Left kidney (tissue), 2 donors: ENCODE results near the gene BCAS4. TPM values are rescaled to one million over a fixed set of nuclear protein-coding genes. Genes with fewer than 3 reads are reported as not detected.

Experiments used
- DNase-seq: peaks from one replicate; pipeline ENCODE4 v3.0.0-alpha.2; 2013
- polyA plus RNA-seq: library from polyadenylated mRNA; unstranded; fragments of 120-200 nt; gene quantifications from one replicate; pipeline ENCODE4 v1.2.1, GENCODE V29; 2013; ENCODE audit not compliant: insufficient read length

BCAS4 gene
- polyA plus RNA-seq, 1 donor = 5.1 TPM

DNA sequence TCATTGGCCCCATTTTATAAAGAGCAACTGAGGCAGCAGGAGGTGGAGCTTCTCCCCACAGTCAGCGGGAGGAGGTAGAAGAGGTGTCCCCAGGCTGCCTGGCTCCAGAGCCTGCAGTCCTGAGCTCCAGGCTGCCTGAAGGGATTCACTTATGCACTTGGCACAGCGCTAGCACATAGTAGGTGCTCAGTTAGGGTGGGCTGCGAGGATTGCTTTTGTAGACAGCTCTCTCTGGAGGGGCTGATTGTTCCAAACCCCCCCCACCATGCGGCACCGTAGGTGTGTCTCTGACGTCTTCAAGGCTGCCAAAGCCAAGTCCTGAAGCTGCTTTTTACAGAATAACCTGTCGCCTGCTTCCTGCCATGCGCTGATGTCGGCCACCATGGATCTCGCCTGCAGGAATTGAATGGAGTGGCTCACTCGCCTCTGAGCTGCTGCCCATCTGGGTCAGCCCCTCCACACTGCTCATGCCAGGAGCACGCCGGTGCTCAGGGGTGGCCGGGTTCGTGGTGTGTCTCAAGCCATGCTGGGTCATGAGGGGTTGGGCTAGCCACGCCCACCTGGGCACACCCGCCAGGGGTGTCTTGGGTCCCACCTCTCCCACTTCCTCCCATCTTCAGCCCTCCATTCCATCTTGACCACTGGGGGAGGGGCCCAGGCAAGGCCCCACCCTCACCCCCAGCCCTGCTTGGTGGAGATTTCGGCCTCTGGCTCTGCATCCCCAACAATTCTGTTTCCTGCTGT lies 59.8 kb downstream of the BCAS4 start:
- no peak for DNase-seq

DNA sequence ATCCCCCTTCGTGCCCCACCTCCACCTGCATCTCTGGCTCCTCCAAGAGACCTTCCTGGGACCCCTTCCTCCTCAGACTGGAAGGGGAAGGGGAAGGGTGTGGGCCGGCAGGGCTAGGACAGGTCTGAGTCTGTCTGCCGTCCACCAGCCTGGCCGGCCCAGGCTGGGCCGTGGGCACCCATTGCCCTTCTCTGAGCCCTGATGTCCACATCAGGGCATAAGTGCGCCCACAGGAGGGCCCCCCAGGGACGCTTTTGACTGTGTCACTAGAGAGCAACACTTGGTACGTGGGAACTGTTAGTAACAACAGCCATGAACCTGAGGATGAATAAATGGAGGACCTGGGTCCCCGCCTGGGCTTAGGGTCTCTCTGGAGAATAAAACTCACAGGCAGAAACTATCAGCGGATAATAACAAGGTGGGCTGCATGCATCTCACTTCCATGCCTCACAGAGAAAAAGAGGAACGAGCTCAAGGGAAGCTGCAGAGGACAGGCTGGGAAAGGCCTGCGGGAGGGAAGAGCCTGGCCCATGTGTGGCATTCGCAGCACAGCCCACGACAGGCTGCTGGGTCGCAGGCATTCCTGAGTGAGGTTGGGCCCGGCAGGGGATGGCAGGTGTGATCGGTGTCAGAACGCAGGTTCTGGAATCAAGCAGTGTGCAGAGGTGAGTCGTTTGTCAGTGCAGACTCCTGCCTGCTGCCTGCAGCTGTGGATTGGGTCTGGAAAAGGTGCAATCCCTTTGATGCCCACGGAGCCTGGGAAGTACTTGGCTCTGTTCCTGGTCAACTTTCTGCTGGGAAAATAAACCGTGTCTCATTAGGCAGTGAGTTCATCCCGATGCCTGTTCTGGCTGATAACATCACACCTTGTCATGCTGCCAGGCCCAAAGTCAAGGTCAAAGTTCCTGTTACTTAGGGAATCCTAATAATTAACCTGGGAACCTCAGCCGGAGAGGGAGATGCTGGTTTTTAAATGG lies 60.9 kb downstream of the BCAS4 start:
- DNase-seq = no peak

DNA sequence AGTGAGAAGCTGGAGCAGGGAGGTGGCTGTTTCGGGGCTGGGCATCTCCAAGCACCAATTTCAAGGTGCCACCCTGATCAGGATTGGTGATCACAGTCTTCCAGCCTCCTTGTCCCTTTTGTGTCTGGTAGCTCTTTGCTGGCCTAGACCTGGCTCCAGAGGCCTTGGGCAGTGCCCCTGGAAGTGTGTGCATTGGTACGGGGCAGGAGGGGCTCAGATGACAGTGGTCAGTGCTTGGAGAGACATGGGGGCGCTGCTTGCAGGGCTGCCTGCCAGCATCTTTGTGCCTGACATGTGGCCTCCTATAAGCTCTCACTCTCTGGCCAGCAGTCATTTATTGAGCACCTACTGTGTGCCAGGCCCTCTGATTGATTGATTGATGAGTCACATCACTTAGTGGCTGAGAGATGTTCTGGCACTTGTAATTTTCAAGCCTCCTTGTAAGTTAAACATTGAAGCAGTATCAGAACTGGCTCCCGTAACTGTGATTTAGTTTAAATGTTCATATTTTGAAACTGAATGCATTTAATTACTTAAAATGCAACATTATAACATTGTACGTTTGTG lies 61.7 kb downstream of the BCAS4 start:
- no peak for DNase-seq

DNA sequence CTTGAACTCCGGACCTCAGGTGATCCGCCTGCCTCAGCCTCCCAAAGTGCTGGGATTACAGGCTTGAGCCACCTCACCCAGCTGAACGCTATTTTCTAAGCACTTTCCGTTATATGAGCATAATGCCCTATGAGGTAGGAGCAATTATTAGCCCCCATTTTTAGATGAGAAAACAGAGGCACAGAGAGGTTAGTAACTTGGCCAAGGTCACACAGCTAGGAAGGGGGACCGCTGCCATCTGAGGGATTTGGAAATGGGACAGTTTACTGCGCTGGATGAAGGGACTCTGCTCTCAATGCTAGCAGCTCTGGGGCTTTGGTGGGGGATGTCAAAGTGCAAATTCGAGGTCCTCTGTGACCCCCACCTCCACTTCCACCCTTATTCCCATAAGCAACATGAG lies 62.5 kb downstream of the BCAS4 start:
- no peak for DNase-seq

DNA sequence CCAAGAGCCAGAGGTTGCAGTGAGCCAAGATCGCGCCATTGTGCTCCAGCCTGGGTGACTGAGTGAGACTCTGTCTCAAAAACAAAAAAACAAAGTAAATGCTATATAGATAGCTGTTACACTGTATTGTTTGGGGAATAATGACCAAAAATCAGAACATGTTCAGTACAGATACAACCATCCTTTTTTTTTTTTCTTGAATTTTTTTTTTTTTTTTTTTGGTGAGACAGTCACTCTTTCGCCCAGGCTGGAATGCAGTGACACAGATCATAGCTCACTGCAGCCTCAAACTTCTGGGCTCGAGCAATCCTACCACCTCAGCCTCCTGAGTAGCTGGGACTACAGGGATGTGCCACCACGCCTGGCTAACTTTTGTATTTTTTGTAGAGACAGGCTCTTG lies 63.7 kb downstream of the BCAS4 start:
- DNase-seq = no peak

DNA sequence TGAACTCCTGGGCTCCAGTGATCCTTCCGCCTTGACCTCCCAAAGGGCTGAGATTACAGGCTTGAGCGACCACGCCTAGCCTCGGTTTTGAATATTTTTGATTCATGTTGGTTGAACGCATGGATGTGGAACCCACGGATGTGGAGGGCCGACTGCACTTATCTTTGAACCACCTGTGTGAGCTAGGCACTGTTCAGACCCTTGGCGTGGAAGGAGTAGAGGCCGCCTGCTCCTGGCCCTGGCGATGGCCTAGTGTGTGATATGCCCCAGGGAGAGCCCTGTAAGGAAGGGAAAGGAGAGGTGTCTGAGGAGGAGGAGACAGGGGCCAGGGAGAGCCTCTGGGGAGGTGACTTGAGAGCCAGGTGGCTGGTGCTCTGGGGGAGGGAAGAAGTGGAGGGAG lies 64.3 kb downstream of the BCAS4 start:
- DNase-seq = no peak

DNA sequence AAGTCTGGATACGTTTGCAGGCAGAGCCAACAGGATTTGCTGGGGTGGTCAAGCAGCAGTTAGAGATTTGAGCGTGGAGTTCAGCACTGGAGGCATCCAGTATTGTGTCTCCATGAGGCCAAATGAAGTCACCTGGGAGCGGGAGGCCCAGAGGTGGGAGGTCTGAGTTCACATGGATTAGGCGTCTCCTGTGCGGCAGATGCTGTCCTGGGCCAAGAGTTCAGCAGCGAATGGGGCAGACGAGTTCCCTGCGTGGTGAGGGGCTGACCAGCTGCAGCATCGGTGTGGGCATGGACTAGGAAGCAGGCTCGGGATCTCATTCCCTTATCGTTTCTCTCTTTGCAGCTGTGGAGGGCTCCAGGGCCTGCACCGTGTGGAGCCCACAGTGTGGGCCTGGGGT lies 66.2 kb downstream of the BCAS4 start:
- DNase-seq = no peak

DNA sequence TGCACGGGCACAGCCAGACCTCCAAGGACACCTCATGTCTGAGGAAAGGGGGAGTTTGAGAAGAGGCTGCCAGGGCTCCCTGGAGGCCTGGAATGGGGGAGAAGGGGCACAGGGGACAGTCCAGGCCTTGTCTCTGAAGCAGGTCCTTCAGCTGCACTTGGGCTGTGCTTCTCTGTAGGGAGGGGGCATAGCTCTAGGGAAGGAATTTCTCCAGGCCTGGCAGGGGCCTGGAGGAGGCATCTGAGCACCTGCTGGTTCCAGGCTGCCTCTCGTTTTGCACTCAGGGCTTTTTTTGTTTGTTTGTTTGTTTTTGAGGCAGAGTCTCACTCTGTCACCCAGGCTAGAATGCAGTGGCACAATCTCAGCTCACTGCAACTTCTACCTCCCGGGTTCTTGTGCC lies 67.7 kb downstream of the BCAS4 start:
- no peak for DNase-seq

DNA sequence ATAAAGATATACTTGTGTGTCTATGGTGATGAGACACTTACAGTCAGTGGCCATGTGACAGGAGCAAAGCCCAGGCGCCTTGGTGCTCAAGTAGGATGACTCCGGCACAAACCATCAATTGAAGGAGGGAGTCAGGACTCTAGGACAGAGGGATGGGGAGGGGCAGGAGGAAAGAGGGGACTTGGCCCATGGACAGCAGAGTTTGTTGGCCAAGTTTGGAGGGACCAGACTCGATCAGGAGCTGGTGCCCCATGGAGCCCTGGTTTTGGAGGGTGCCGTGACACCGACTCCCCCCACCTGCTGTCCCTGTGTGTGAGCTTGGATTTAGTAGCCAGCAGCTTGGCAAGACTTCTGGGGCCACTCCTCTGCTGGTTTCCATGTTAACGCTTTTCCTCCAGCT lies 70.3 kb downstream of the BCAS4 start:
- no peak for DNase-seq

DNA sequence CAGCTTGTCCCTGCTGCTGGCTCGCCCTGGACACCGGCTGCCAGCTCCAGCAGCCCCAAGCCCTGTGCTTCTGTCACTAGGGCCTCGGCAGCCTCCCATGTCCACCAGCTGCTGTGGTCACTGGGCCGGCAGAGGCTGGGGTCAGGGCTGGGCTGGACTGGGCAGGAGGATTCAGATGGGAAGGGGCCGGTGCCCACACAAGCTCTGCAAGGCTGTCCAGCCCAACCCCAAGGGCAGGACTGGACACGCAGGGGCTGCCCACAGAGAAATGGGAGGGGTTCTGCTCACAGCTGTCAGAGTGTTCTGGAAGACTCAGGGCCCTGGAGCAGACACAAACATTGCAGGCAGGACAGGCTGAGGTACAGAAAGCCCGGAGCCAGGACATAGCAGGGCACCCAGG lies 70.7 kb downstream of the BCAS4 start:
- DNase-seq = no peak

DNA sequence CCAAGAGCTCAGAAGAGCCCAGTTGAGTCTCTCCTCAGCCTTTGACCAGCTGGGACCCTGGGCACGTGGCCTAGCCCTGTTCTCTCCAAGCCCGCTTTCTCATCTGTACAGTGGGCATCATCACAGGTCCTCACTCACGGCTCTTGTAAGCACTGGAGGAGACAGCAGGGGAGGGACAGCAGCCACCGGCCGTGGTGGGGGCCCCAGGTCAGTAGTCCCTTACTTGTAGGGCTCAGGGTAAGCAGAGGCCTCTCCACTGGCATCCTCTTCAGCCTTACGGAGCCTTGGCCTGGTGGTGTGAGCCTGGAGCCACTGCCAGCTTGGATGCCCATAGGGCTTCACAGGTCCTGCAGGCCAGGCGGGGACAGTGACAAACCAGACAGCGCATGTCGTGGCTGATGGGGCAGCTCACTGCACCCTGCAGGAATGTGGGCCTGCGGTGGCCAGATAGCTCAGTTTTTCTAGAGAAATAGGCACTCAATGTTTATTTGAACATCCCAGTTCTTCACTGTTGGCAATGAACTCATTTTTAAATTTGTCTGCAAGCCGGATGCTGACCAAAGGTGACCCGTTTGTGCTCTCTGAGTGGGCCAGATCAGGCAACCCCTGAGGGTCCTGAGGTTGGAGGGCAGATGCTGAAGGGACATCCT lies 71.3 kb downstream of the BCAS4 start:
- DNase-seq = no peak

DNA sequence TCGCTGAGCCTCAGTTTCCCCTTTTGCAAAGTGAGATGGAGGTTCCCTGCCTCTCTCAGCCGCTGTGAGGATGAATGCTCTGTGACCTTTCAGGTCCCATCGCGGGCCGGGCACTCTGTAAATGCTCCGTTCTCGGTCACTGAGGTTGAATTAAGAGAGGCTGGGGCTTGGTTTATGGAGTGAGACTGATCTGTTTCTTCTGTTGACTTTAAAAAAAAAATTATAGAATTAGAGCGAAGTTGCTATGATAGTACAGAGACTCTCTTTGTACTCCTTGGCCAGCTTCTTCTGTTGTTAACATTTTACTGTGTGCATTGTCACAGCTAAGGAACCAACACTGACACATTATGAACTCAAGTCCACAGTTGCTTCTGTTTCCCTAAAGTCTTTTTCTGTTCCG lies 72.0 kb downstream of the BCAS4 start:
- DNase-seq = no peak

DNA sequence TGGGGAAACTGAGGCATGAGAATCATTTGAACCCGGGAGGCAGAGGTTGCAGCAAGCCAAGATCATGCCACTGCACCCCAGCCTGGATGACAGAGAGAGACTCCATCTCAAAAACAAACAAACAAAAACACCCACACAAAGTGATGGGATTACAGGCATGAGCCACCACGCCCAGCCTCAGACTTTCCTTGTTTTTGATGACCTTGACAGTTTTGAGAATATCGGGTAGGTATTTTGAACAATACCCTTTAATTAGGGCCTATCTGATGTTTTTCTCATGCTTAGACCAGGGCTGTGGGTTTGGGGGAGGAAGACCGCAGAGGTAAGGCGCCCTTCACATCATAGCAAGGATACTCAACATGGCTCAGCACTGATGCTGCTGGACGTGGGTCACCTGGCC lies 72.9 kb downstream of the BCAS4 start:
- DNase-seq = no peak

DNA sequence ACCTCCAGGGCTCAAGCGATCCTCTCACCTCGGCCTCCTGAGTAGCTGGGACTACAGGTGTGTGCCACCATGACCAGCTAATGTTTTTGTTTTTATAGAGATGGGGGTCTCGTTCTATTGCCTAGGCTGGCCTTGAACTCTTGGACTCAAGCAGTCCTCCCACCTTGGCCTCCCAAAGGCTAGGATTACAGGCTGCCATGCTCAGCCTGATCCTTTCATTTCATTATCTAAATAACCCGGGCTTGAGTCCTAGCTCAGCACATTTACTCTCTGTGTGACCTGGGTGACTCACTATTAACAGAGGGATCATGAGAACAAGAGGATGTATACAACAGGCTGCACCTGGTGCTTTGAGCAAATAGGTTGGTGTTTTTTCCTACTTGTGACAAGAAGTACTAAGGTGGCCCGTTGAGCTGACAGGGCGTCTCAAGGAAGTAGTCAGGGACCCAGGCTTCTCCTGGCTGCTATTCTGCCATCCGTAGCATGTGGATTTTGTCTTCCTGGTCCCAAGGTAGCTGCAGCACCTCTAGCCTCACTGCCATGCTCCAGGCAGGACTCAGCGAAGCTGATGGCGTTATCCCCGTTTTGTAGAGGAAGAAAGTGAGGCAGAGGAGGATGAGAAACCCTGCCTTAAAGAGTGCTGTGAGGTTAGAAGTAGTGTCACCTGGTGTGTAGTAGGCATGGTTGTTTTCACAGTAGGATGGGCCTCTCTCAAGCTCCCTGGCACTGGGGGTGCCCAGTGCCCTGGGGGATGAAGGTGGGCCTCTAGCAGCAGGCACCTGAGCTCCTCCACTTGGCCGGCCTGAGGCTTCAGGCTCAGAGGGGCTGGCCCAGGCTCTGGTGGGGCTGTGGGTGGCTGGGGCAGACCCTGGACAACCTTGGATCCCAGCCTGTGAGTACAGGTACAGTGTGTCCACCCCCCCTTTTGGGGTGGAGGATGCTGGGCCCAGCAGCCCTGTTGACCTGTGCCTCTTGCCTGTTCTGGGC lies 73.9 kb downstream of the BCAS4 start:
- no peak for DNase-seq

DNA sequence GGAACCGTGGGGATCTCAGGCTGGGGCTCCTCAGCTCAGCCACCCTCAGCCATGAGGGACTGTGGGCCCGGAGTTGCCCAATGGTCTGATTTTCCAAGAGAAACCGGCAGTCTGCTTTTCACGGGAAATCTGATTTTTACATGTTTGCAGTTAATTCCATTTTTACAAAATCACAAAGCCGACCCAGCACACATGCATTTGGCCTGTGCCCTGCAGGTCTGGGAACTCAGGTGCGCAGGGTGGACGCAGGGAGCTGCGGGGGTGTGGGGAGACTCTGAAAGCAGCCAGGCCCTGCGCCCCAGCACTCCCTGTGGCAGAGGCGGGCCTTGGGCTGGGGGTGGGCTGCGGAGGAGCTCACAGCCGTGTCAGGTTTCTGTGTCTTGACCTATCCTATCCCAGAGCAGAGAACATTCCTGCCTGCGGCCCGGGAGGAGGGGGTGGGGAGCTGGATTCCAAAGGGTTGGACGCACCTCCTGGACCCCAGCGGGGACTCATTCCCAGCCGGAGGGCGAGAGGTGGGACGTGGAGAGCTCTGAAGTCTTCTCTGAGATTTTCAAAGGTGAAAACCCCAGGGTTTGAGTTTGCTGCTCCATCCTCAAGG lies 75.8 kb downstream of the BCAS4 start:
- peak; percentile 82 for DNase-seq

DNA sequence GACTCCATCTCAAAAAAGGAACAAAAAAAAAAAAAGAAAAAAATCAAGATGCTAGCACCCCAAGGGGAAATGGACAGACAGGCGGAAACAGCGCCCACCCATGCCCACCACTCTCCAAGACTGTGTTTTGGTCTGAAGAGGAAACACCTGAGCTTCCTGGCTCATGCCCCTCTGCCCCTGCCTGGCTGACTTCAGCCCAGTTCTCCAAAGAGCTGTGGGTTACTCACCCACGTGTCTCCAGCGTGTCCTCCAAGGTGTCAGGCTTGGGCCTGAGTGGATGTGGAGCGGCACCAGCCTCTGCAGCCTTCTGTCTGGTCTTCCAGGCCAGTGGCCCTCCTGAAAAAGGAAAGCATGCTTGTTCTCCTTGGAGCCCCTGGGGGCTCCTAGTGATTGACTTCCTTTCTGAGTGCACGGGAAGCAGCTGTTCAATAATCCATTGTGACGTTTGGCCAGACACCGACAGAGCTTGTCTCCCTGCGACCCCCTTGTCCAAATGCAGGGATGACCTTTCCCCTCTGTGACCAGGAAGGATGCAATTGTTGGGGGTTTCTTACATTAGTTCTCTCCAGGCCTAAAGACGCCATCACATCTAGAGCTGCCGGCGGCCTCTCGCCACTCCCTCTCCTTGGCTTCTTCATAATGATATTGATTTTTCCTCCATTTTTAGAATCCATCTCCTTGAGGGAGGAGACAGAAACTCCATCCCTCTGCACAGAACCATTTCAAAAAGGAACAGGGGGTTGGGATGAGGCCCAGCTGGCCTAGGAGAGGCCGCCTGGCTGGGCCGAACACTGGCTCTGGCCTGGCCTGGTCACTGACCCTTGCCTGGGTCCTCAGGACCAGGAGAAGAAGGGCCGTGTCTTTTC lies 77.9 kb downstream of the BCAS4 start:
- no peak for DNase-seq

DNA sequence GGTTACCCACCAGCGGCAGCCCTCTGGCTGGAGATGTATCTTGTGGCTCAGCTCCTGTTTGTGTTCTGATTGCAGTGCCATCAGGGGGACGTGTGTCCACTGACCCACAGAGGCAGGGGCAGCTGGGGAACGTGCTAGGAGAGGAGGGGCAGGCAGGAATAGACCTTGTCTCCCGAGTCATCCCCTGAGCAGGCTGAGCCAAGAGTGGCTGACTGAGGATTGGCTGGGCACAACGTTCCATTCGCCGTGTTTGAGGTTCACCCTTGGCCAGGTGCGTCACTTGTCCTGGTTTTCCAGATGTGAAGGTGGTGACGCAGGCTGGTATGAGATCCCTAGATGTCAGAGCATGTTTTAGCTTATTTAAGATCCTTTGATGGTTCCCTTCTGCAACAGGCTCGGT lies 78.7 kb downstream of the BCAS4 start:
- DNase-seq = no peak

DNA sequence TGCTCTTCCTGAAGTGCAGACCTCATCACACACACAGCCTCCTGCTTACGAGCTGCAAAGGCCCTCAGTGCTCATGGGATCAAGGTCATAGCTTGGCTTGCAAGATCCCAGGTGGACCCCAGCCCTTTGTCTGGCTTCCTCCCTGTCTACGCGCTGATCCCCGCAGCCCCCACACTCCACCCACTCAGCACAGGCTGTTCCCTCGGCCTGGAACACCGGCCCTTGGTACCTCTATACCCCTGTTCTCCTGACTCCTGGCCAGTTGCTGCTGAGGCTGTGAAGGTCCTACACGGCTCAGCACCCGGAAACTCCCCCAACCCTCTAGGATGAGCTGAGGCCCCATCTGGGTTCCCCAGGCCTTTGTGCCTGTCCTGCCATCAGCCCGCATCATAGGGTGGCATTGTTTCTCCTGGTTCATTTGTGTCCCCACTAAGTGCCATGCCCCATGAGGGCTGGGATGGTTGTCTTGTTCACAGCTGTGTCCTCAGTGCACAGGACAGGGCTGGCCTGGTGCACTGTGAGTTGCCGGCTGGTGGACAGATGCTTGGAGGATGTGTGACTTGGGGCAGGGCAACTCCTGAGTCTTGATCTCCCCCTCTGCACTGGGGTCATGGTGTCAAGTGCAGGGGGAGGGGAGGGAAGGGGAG lies 79.4 kb downstream of the BCAS4 start:
- DNase-seq = no peak
